ENCODE measurements around the gene RSPH3. TPM values are rescaled to one million over a fixed set of nuclear protein-coding genes. Genes with fewer than 3 reads are reported as not detected.

The RSPH3 gene
- total RNA-seq, 2 experiments from 2014 or later: 0.59 to 1.1 TPM

DNA sequence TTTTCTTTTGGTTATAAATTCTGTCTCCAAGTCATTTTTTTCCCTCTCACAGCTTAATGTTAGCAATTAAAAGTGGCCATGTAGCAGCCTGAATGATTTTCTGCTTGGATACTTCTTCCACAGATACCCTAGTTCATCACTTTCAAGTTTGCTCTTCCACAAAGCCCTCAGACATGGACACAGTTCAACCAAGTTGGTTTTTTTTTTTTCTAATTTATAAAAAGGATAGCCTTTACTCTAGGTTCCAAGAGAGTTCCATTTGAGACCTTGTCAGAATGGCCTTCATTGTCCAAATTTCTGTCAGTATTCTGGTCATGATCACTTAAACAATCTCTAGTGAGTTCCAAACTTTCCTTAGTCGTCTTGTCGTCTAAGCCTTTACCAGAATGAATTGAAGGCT lies 40.0 kb downstream of the RSPH3 start:
- no peak overlapping the region for H3K27ac Mint-ChIP-seq
- intact Hi-C loops (cut with DNase I, micrococcal nuclease): loop anchor here in 1 of 2 experiments (10.0 kb wide), 1 partner anchor 85 kb away; no protein-coding TSS in a partner anchor
- Histone ChIP-seq H3K4me3 (ENCODE audit: low read length) (no peak overlapping the region), H3K27ac (ENCODE audit: low read depth in 1 of 2, low read length in 2 of 2) (no peak overlapping the region), H3K4me1 (ENCODE audit: insufficient read depth, low read length) (no peaks in the 10 kb centered on the region), H3K27me3 (ENCODE audit: control insufficient read depth in 1 of 2, insufficient read depth in 2 of 2, low read length in 2 of 2) (no peaks in the 10 kb centered on the region), H3K9me3 (ENCODE audit: control insufficient read depth in 1 of 2, insufficient read depth in 1 of 2, low read length in 2 of 2) (no peaks in the 10 kb centered on the region), H3K36me3 (ENCODE audit: insufficient read depth, low read length) (no peaks in the 10 kb centered on the region)
- H3K27me3 Mint-ChIP-seq: no peaks in the 10 kb centered on the region
- DNase-seq (no peak), ATAC-seq (ENCODE audit: poor library complexity) (no peak)
- no peak overlapping the region for H3K4me3 Mint-ChIP-seq
- TF ChIP-seq, protein P1, sequence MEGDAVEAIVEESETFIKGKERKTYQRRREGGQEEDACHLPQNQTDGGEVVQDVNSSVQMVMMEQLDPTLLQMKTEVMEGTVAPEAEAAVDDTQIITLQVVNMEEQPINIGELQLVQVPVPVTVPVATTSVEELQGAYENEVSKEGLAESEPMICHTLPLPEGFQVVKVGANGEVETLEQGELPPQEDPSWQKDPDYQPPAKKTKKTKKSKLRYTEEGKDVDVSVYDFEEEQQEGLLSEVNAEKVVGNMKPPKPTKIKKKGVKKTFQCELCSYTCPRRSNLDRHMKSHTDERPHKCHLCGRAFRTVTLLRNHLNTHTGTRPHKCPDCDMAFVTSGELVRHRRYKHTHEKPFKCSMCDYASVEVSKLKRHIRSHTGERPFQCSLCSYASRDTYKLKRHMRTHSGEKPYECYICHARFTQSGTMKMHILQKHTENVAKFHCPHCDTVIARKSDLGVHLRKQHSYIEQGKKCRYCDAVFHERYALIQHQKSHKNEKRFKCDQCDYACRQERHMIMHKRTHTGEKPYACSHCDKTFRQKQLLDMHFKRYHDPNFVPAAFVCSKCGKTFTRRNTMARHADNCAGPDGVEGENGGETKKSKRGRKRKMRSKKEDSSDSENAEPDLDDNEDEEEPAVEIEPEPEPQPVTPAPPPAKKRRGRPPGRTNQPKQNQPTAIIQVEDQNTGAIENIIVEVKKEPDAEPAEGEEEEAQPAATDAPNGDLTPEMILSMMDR (IDR thresholded peaks at IDR 0.05): no peak
- H3K9me3 Mint-ChIP-seq: no peaks in the 10 kb centered on the region
- ChIA-PET POLR2A (no interaction called here), CTCF (interaction anchor here (1.2 to 1.5 kb wide), 3 partner anchors 12 to 269 kb away, joined by 3 read pairs; no protein-coding TSS in a partner anchor)
- peaks cover 6% of the 10 kb centered on the region for H3K4me1 Mint-ChIP-seq (ENCODE audit: low read depth)
- H3K36me3 Mint-ChIP-seq (ENCODE audit: low read depth): no peaks in the 10 kb centered on the region

DNA sequence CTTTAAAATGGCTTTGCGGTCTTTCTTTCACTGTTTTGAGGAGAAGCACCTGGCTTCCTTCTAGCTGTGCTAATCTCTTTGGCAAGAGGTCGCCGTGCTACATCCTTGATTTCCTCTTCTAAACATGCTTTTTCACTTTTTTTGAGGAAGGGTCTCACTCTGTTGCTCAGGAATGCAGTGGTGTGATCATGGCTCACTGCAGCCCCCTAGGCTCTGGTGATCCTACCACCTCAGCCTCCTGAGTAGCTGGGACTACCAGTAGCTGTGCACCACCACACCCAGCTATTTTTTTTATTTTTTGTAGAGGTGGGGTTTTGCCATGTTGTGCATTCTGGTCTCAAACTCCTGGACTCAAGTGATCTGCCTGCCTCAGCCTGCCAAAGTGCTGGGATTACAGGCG lies 40.5 kb downstream of the RSPH3 start:
- H3K27me3 ChIP-seq (ENCODE audit: control insufficient read depth in 1 of 2, insufficient read depth in 2 of 2, low read length in 2 of 2): no peaks in the 10 kb centered on the region
- H3K9me3 Mint-ChIP-seq: no peaks in the 10 kb centered on the region
- H3K27ac ChIP-seq (ENCODE audit: low read depth in 1 of 2, low read length in 2 of 2): no peak overlapping the region
- no peaks in the 10 kb centered on the region for H3K4me1 ChIP-seq (ENCODE audit: insufficient read depth, low read length)
- intact Hi-C loops (cut with DNase I, micrococcal nuclease): no loop called here
- no peaks in the 10 kb centered on the region for H3K36me3 ChIP-seq (ENCODE audit: insufficient read depth, low read length)
- no peaks in the 10 kb centered on the region for H3K36me3 Mint-ChIP-seq (ENCODE audit: low read depth)
- H3K27me3 Mint-ChIP-seq: no peaks in the 10 kb centered on the region
- H3K4me1 Mint-ChIP-seq (ENCODE audit: low read depth): peaks cover 11% of the 10 kb centered on the region
- DNase-seq (no peak), ATAC-seq (ENCODE audit: poor library complexity) (no peak)
- no peaks in the 10 kb centered on the region for H3K9me3 ChIP-seq (ENCODE audit: control insufficient read depth in 1 of 2, insufficient read depth in 1 of 2, low read length in 2 of 2)
- CTCF ChIA-PET: interaction anchor here (1.2 to 1.3 kb wide), 2 partner anchors 12 to 163 kb away, joined by 3 read pairs; no protein-coding TSS in a partner anchor
- H3K4me3 ChIP-seq (ENCODE audit: low read length): no peak overlapping the region
- TF ChIP-seq, protein P1 (IDR thresholded peaks at IDR 0.05): no peak
- H3K27ac Mint-ChIP-seq: no peak overlapping the region
- POLR2A ChIA-PET: no interaction called here
- H3K4me3 Mint-ChIP-seq: no peak overlapping the region

DNA sequence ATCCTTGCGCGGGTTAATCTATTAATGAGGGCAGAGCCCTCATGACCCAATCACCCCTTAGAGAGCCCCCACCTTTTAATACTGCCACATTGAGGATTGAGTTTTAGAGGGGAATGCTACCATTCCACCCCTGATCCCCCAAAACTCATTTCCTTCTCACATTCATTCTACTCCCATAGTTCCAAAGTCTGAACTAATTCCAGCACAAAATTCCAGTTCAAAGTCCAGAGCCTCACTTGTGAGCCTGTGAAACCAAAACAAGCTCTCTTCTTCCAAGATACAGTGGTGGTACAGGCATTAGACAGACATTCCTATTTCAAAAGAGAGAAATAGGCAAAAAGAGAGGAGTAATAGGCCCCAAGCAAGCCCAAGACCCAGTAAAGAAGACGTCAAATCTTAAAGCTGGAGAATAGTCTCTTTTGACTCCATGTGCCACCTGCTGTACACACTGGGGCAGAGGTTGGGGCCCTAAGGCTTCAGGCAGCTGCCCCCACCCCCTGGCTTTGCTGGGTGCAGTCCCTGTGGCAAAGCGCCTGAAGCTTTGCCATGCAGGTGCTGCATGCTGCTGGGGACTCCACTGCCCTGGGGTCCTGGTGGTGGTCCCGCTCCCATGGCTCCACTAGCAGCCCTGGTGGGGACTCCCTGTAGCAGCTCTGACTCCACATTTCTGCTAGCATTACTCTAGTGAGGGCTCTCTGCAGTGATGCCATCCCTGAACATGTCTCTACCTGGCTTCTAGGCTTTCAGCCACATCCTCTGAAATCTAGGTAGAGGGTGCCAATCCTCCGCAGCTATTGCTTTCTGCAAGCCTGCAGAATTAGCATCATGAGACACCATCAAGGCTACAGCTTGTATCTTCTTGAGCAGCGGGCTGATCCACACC lies 41.3 kb downstream of the RSPH3 start:
- H3K9me3 Mint-ChIP-seq: no peaks in the 10 kb centered on the region
- Histone ChIP-seq H3K4me1 (ENCODE audit: insufficient read depth, low read length) (no peaks in the 10 kb centered on the region), H3K4me3 (ENCODE audit: low read length) (no peak overlapping the region), H3K27ac (ENCODE audit: low read depth in 1 of 2, low read length in 2 of 2) (no peak overlapping the region), H3K36me3 (ENCODE audit: insufficient read depth, low read length) (no peaks in the 10 kb centered on the region), H3K9me3 (ENCODE audit: control insufficient read depth in 1 of 2, insufficient read depth in 1 of 2, low read length in 2 of 2) (no peaks in the 10 kb centered on the region), H3K27me3 (ENCODE audit: control insufficient read depth in 1 of 2, insufficient read depth in 2 of 2, low read length in 2 of 2) (no peaks in the 10 kb centered on the region)
- TF ChIP-seq, protein P1 (IDR thresholded peaks at IDR 0.05): peak; percentile 5
- POLR2A ChIA-PET: interaction anchor here (0.7 to 1.6 kb wide), 2 partner anchors 90 to 155 kb away, joined by 3 read pairs; no protein-coding TSS in a partner anchor
- CTCF ChIA-PET: interaction anchor here (0.6 to 1.3 kb wide), 8 partner anchors 13 to 180 kb away, joined by 3 to 4 read pairs (median 3); partner anchors contain the start of gene EZR
- DNase-seq (peak in 10 of 14 experiments; percentile 16 to 57 (median 28)), ATAC-seq (ENCODE audit: poor library complexity) (peak; percentile 67)
- no peaks in the 10 kb centered on the region for H3K36me3 Mint-ChIP-seq (ENCODE audit: low read depth)
- H3K4me1 Mint-ChIP-seq (ENCODE audit: low read depth): peaks cover 11% of the 10 kb centered on the region
- intact Hi-C loops (cut with DNase I, micrococcal nuclease): no loop called here
- H3K4me3 Mint-ChIP-seq: no peak overlapping the region
- no peaks in the 10 kb centered on the region for H3K27me3 Mint-ChIP-seq
- no peak overlapping the region for H3K27ac Mint-ChIP-seq
